H1 (cell line): ENCODE results near the gene CLASP2. TPM values are rescaled to one million over a fixed set of nuclear protein-coding genes. Genes with fewer than 3 reads are reported as not detected.

Experiments
- CTCF ChIA-PET: fragments of 300-600 bp; sonication (Branson Sonifier 250); formaldehyde crosslinking; loops from one replicate; lab custom pipeline; 2021; ENCODE audit not compliant: partially characterized antibody; lab: Charles Lee
- POLR2A ChIA-PET: fragments of 300-600 bp; sonication (Branson Sonifier 250); formaldehyde crosslinking; loops from one replicate; lab custom pipeline; 2021; ENCODE audit warnings: inconsistent platforms; ENCODE audit not compliant: partially characterized antibody; lab: Charles Lee
- DNase-seq, 2 experiments: peaks; one replicate each; pipeline versions ENCODE4 v3.0.0 to v3.0.0-alpha.2; 2010 to 2022; ENCODE audit warnings: low spot score in 2 of 2, low read depth in 1 of 2, mixed read lengths in 1 of 2
- FAIRE-seq: peaks from 2 replicates; lab custom pipeline; 2011; peaks lifted over from hg19 to GRCh38; lab: Jason Lieb, UNC
- H2AFZ ChIP-seq: 2 replicates; pipeline ENCODE4 v1.8.1; 2012; ENCODE audit warnings: low read length, inconsistent platforms
- H2AK5ac ChIP-seq: 2 replicates; pipeline ENCODE4 v1.6.1; 2013; ENCODE audit warnings: low read depth, low read length
- H2BK120ac ChIP-seq: replicated peaks from 2 replicates; pipeline ENCODE3; 2013; ENCODE audit warnings: low read depth, low read length, inconsistent platforms
- H2BK12ac ChIP-seq: 2 replicates; pipeline ENCODE4 v1.6.1; 2013; ENCODE audit warnings: low read depth, low read length
- H2BK15ac ChIP-seq: 2 replicates; pipeline ENCODE4 v1.6.1; 2013; ENCODE audit warnings: low read length
- H2BK20ac ChIP-seq: 2 replicates; pipeline ENCODE4 v1.6.1; 2013; ENCODE audit warnings: low read length
- H2BK5ac ChIP-seq: 2 replicates; pipeline ENCODE4 v1.6.1; 2013; ENCODE audit warnings: low read depth, low read length
- H3K14ac ChIP-seq: 2 replicates; pipeline ENCODE4 v1.6.1; 2013; ENCODE audit warnings: inconsistent platforms; ENCODE audit not compliant: insufficient read length
- H3K18ac ChIP-seq: 2 replicates; pipeline ENCODE4 v1.6.1; 2013; ENCODE audit warnings: low read length; ENCODE audit errors: extremely low read depth
- H3K23ac ChIP-seq: 2 replicates; pipeline ENCODE4 v1.6.1; 2013; ENCODE audit warnings: inconsistent platforms; ENCODE audit not compliant: insufficient read length
- H3K23me2 ChIP-seq: 2 replicates; pipeline ENCODE4 v1.6.1; 2013; ENCODE audit warnings: low read depth, low read length
- H3K27ac ChIP-seq: 2 replicates; pipeline ENCODE4 v1.6.1; 2011; ENCODE audit warnings: low read depth, low read length, inconsistent platforms
- H3K27me3 ChIP-seq, 4 experiments: replicated peaks in 1 of 4; 1 replicate in 1 of 4; 2 replicates in 3 of 4; pipeline versions ENCODE4 v1.6.1 to v1.8.1; 2011 to 2013; ENCODE audit warnings: low read length in 3 of 4, mild to moderate bottlenecking in 3 of 4, inconsistent platforms in 2 of 4, mixed read lengths in 2 of 4, moderate library complexity in 1 of 4; ENCODE audit not compliant: control insufficient read depth in 3 of 4, insufficient read depth in 3 of 4; ENCODE audit errors: extremely low read depth in 1 of 4
- H3K36me3 ChIP-seq, 4 experiments: 2 replicates each; pipeline versions ENCODE4 v1.6.1 to v1.8.1; 2011 to 2013; ENCODE audit warnings: mild to moderate bottlenecking in 4 of 4, low read length in 3 of 4, moderate library complexity in 2 of 4, control low read depth in 1 of 4, inconsistent platforms in 1 of 4; ENCODE audit not compliant: insufficient read depth in 4 of 4, control insufficient read depth in 2 of 4
- H3K4ac ChIP-seq: replicated peaks from 2 replicates; pipeline ENCODE3; 2013; ENCODE audit warnings: low read length, low read depth, mixed read lengths, inconsistent platforms; ENCODE audit not compliant: insufficient read length
- H3K4me1 ChIP-seq, 4 experiments: replicated peaks in 1 of 4; 1 replicate in 1 of 4; 2 replicates in 3 of 4; pipeline versions ENCODE4 v1.6.1 to v1.8.1; 2011 to 2013; ENCODE audit warnings: low read length in 3 of 4, inconsistent platforms in 2 of 4, mixed read lengths in 1 of 4; ENCODE audit not compliant: insufficient read depth in 4 of 4, control insufficient read depth in 3 of 4
- H3K4me2 ChIP-seq, 2 experiments: 2 replicates each; pipeline versions ENCODE4 v1.6.1 to v1.8.1; 2011 to 2013; ENCODE audit warnings: low read depth in 2 of 2, low read length in 2 of 2, control low read depth in 1 of 2, inconsistent platforms in 1 of 2, mild to moderate bottlenecking in 1 of 2; ENCODE audit not compliant: insufficient read depth in 1 of 2
- H3K4me3 ChIP-seq, 4 experiments: fragments of 200-600, 300-600 bp in 1 of 4; sonication (generic), shearing (Covaris generic), sonication (Bioruptor Twin) in 1 of 4; 2 replicates each; pipeline versions ENCODE4 v1.5.1 to v1.8.1; 2011 to 2016; ENCODE audit warnings: low read length in 4 of 4, low read depth in 3 of 4, control low read depth in 2 of 4, inconsistent platforms in 2 of 4, mild to moderate bottlenecking in 2 of 4, mixed read lengths in 1 of 4, moderate library complexity in 1 of 4; ENCODE audit not compliant: insufficient read depth in 2 of 4; ENCODE audit errors: extremely low read depth in 1 of 4
- H3K56ac ChIP-seq: replicated peaks from 2 replicates; pipeline ENCODE3; 2013; ENCODE audit warnings: low read depth, mild to moderate bottlenecking, mixed read lengths, low read length, inconsistent platforms; ENCODE audit not compliant: insufficient read length
- H3K79me1 ChIP-seq: 2 replicates; pipeline ENCODE4 v1.6.1; 2013; ENCODE audit warnings: low read depth, low read length, control low read depth
- H3K79me2 ChIP-seq, 2 experiments: 2 replicates each; pipeline versions ENCODE4 v1.6.1 to v1.8.1; 2012 to 2013; ENCODE audit warnings: low read length in 2 of 2, mild to moderate bottlenecking in 2 of 2, inconsistent platforms in 1 of 2; ENCODE audit not compliant: insufficient read depth in 2 of 2, control insufficient read depth in 1 of 2
- H3K9ac ChIP-seq, 4 experiments: replicated peaks in 1 of 4; 1 replicate in 1 of 4; 2 replicates in 3 of 4; pipeline versions ENCODE4 v1.6.1 to v1.8.1; 2011 to 2013; ENCODE audit warnings: low read depth in 3 of 4, low read length in 3 of 4, control low read depth in 2 of 4, mild to moderate bottlenecking in 2 of 4, moderate library complexity in 2 of 4, inconsistent platforms in 1 of 4; ENCODE audit errors: extremely low read depth in 1 of 4
- H3K9me3 ChIP-seq, 2 experiments: 2 replicates each; pipeline versions ENCODE4 v1.6.1 to v1.8.1; 2012 to 2013; ENCODE audit warnings: mild to moderate bottlenecking in 2 of 2, moderate library complexity in 2 of 2, control low read depth in 1 of 2, inconsistent platforms in 1 of 2, low read depth in 1 of 2, low read length in 1 of 2, mixed read lengths in 1 of 2; ENCODE audit not compliant: insufficient read depth in 2 of 2
- H4K20me1 ChIP-seq, 2 experiments: replicated peaks in 1 of 2; 2 replicates each; pipeline versions ENCODE3 to v1.8.1; 2011 to 2013; ENCODE audit warnings: inconsistent platforms in 2 of 2, low read length in 2 of 2, mild to moderate bottlenecking in 1 of 2; ENCODE audit not compliant: insufficient read depth in 2 of 2, control insufficient read depth in 1 of 2
- H4K5ac ChIP-seq: 2 replicates; pipeline ENCODE4 v1.6.1; 2013; ENCODE audit warnings: low read length, low read depth, mixed read lengths, inconsistent platforms; ENCODE audit not compliant: insufficient read length
- H4K8ac ChIP-seq: 2 replicates; pipeline ENCODE4 v1.8.0; 2013; ENCODE audit warnings: mild to moderate bottlenecking, moderate library complexity, low read length, inconsistent platforms; ENCODE audit not compliant: insufficient read depth; ENCODE audit errors: extremely low read depth
- H4K91ac ChIP-seq: replicated peaks from 2 replicates; pipeline ENCODE3; 2013; ENCODE audit warnings: low read length, mixed read lengths, inconsistent platforms; ENCODE audit not compliant: insufficient read length
- WGBS, 2 experiments: shearing (Covaris generic) in 1 of 2; methylation state at CpG; one replicate each; pipeline versions ENCODE4 v1.1.6 to v1.1.7; 2013 to 2015; ENCODE audit warnings: low lambda C conversion rate in 2 of 2, mixed read lengths in 2 of 2, inconsistent platforms in 1 of 2, low coverage in 1 of 2, missing lambda C conversion rate in 1 of 2; ENCODE audit not compliant: insufficient replicate concordance in 2 of 2, insufficient coverage in 1 of 2, insufficient read length in 1 of 2; ENCODE audit errors: extremely low coverage in 1 of 2, missing lambda C conversion rate in 1 of 2; 5-methylcytosine and 5-hydroxymethylcytosine counted together
- polyA plus RNA-seq, 7 experiments: library from polyadenylated mRNA; depleted of rRNA in 3 of 7; stranded (reverse) in 5 of 7; unstranded in 2 of 7; fragments of >200 nt in 5 of 7; fragments of 200-250 nt in 2 of 7; gene quantifications; 1 replicate in 5 of 7; 2 replicates in 1 of 7; 4 replicates in 1 of 7; pipeline versions ENCODE4 v1.2.1 to v1.2.3, GENCODE V29; 2011 to 2013; ENCODE audit warnings: missing spikeins in 2 of 7, mixed read lengths in 2 of 7
- total RNA-seq: library from RNA; stranded (reverse); fragmentation: NEBNext Ultra II Directional; extraction: Animal tissue kit (Norgen Biotek cat#: 25700); gene quantifications from 2 replicates; pipeline ENCODE4 v1.2.1, GENCODE V29; 2021

The CLASP2 gene
- total and polyA plus RNA-seq, 2 of the 8 experiments (the other 6 are each of a cell fraction or from before 2014, with no cell fraction given) = 21.7 to 58.0 TPM

- no peak overlapping the region for H3K4ac ChIP-seq
- H2AK5ac ChIP-seq = no peak overlapping the region
- H3K18ac ChIP-seq = no peak overlapping the region
- no peak overlapping the region for H3K14ac ChIP-seq
- no peak overlapping the region for H2BK12ac ChIP-seq
- no peak overlapping the region for H3K4me2 ChIP-seq
- CTCF ChIA-PET = interaction anchor here (0.7 to 1.1 kb wide), 2 partner anchors 22 to 174 kb away, joined by 3 read pairs; no protein-coding TSS in a partner anchor
- no peak for DNase-seq
- POLR2A ChIA-PET = no interaction called here
- no peaks in the 10 kb centered on the region for H3K23me2 ChIP-seq
- no peaks in the 10 kb centered on the region for H3K79me2 ChIP-seq
- no peak overlapping the region for H2BK20ac ChIP-seq
- H2BK15ac ChIP-seq = no peak overlapping the region
- peaks cover 0 to 7% (median 0%) of the 10 kb centered on the region in 4 experiments; a peak in 1 of 8 replicates for H3K36me3 ChIP-seq
- H3K9ac ChIP-seq = no peak overlapping the region
- no peak overlapping the region for H3K23ac ChIP-seq
- no peak overlapping the region for H4K91ac ChIP-seq
- H4K20me1 ChIP-seq = no peaks in the 10 kb centered on the region
- no peaks in the 10 kb centered on the region for H3K79me1 ChIP-seq
- H3K56ac ChIP-seq = no peak overlapping the region
- no peak overlapping the region for H3K4me3 ChIP-seq
- no peak overlapping the region for H4K8ac ChIP-seq
- no peak overlapping the region for H2BK120ac ChIP-seq
- FAIRE-seq = no peak
- H3K27ac ChIP-seq = no peak overlapping the region
- H3K4me1 ChIP-seq = peaks cover 0 to 3% (median 2%) of the 10 kb centered on the region in 4 experiments; a peak in 4 of 7 replicates
- no peaks in the 10 kb centered on the region for H3K27me3 ChIP-seq
- H2BK5ac ChIP-seq = no peak overlapping the region
- no peaks in the 10 kb centered on the region for H3K9me3 ChIP-seq
- no peak overlapping the region for H2AFZ ChIP-seq
- H4K5ac ChIP-seq = no peak overlapping the region
- 91% methylated on average over 1 of the region's 1 CpG; no CpG with 5 or more reads in 1 of the 2 experiments for WGBS, 2 experiments
Measured at GRCh38 chr3:33612607-33613006, 105.4 kb downstream of the CLASP2 start.
